Measurements from ENCODE around the gene BTBD16. TPM values are rescaled to one million over a fixed set of nuclear protein-coding genes. Genes with fewer than 3 reads are reported as not detected.

Gene BTBD16
- total and polyA plus RNA-seq, 2 of the 13 experiments (the other 11 are each of a cell fraction or from before 2014, with no cell fraction given), result 5.0 to 11.9 TPM

DNA sequence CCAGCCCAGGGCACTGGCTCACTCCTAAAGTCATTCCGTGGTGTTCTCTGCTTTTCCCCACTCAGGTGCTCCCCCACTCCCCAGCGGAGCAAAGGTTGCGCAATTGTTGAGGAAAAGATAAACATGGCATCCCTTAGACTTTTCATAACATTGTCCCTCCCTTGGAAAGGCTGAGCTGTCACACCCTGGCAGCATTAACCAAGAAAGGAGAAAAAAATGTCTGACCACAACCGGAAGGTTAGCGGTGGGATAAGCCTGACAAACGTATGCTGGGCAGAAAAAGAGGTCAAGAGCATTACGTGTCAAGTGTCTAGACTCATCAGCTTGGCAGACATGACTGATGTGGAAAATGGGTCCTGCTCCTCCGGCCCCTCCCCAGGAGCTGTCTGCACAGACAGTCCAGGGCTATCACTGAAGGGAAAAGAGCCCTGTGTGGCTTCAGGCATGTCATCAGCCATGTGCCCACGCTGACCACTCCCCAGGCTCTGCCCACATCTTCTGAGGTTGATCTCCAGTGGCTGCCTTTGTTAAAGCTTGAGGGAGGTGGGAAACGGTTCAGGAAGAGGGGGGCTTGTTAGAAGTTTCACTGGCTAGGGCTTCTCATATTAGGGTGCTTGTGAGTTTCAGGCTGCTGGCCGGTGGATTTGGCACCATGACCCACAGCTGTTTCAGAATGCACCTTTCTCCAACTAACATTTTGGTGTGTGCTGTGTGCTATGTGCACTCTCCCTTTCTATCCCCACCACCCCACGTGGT is 30.1 kb downstream of the BTBD16 start (continued):
- TF ChIP-seq, protein P1, sequence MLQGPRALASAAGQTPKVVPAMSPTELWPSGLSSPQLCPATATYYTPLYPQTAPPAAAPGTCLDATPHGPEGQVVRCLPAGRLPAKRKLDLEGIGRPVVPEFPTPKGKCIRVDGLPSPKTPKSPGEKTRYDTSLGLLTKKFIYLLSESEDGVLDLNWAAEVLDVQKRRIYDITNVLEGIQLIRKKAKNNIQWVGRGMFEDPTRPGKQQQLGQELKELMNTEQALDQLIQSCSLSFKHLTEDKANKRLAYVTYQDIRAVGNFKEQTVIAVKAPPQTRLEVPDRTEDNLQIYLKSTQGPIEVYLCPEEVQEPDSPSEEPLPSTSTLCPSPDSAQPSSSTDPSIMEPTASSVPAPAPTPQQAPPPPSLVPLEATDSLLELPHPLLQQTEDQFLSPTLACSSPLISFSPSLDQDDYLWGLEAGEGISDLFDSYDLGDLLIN (CRISPR knock-in tag; IDR thresholded peaks at IDR 0.05; ENCODE audit: borderline replicate concordance), result no peak
- TF ChIP-seq TEAD3 (CRISPR knock-in tag; optimal IDR thresholded peaks at IDR 0.05; ENCODE audit: borderline replicate concordance), result no peak
- no peak for TF ChIP-seq ZNF776 (CRISPR knock-in tag; IDR thresholded peaks at IDR 0.05)
- TF ChIP-seq YEATS2 (CRISPR knock-in tag; IDR thresholded peaks at IDR 0.05; ENCODE audit: borderline replicate concordance), result no peak
- TF ChIP-seq ZNF563 (CRISPR knock-in tag; IDR thresholded peaks at IDR 0.05), result no peak
- no peak for TF ChIP-seq ZNF850 (CRISPR knock-in tag; conservative IDR thresholded peaks at IDR 0.05)
- TF ChIP-seq ZNF335 (CRISPR knock-in tag; IDR thresholded peaks at IDR 0.05), result no peak
- no peak for TF ChIP-seq CHD2 (IDR thresholded peaks at IDR 0.05; ENCODE audit: low read depth, low read length)
- TF ChIP-seq RNF2 (conservative IDR thresholded peaks at IDR 0.05; ENCODE audit: low read depth), result no peak
- no peak for TF ChIP-seq TCF12 (IDR thresholded peaks at IDR 0.05)
- no peak for TF ChIP-seq TCF12 (CRISPR knock-in tag; IDR thresholded peaks at IDR 0.05)
- TF ChIP-seq KDM5B (CRISPR knock-in tag; IDR thresholded peaks at IDR 0.05; ENCODE audit: borderline replicate concordance), result 0 out of 2 replicates have a peak, but pooled peaks have one; percentile 48
- TF ChIP-seq ELF1 (CRISPR knock-in tag; IDR thresholded peaks at IDR 0.05), result 0 out of 2 replicates have a peak, but pooled peaks have one; percentile 13
- no peak for TF ChIP-seq ZNF225 (CRISPR knock-in tag; IDR thresholded peaks at IDR 0.05)
- TF ChIP-seq, protein P2, sequence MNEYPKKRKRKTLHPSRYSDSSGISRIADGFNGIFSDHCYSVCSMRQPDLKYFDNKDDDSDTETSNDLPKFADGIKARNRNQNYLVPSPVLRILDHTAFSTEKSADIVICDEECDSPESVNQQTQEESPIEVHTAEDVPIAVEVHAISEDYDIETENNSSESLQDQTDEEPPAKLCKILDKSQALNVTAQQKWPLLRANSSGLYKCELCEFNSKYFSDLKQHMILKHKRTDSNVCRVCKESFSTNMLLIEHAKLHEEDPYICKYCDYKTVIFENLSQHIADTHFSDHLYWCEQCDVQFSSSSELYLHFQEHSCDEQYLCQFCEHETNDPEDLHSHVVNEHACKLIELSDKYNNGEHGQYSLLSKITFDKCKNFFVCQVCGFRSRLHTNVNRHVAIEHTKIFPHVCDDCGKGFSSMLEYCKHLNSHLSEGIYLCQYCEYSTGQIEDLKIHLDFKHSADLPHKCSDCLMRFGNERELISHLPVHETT (CRISPR knock-in tag; conservative IDR thresholded peaks at IDR 0.05), result no peak
- 0 out of 2 replicates have a peak, but pooled peaks have one; percentile 35 for TF ChIP-seq RXRB (CRISPR knock-in tag; IDR thresholded peaks at IDR 0.05; ENCODE audit: borderline replicate concordance)
- peak; percentile 31; the same call in 1 of the 2 replicates for TF ChIP-seq HDAC2 (CRISPR knock-in tag; IDR thresholded peaks at IDR 0.05)
- TF ChIP-seq SAFB2 (CRISPR knock-in tag; IDR thresholded peaks at IDR 0.05; ENCODE audit: borderline replicate concordance, low read depth), result no peak
- TF ChIP-seq ZNF326 (CRISPR knock-in tag; IDR thresholded peaks at IDR 0.05; ENCODE audit: borderline replicate concordance), result no peak
- TF ChIP-seq, protein P3, sequence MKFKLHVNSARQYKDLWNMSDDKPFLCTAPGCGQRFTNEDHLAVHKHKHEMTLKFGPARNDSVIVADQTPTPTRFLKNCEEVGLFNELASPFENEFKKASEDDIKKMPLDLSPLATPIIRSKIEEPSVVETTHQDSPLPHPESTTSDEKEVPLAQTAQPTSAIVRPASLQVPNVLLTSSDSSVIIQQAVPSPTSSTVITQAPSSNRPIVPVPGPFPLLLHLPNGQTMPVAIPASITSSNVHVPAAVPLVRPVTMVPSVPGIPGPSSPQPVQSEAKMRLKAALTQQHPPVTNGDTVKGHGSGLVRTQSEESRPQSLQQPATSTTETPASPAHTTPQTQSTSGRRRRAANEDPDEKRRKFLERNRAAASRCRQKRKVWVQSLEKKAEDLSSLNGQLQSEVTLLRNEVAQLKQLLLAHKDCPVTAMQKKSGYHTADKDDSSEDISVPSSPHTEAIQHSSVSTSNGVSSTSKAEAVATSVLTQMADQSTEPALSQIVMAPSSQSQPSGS (CRISPR knock-in tag; IDR thresholded peaks at IDR 0.05), result no peak
- TF ChIP-seq, protein P4, sequence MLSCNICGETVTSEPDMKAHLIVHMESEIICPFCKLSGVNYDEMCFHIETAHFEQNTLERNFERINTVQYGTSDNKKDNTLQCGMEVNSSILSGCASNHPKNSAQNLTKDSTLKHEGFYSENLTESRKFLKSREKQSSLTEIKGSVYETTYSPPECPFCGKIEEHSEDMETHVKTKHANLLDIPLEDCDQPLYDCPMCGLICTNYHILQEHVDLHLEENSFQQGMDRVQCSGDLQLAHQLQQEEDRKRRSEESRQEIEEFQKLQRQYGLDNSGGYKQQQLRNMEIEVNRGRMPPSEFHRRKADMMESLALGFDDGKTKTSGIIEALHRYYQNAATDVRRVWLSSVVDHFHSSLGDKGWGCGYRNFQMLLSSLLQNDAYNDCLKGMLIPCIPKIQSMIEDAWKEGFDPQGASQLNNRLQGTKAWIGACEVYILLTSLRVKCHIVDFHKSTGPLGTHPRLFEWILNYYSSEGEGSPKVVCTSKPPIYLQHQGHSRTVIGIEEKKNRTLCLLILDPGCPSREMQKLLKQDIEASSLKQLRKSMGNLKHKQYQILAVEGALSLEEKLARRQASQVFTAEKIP (CRISPR knock-in tag; IDR thresholded peaks at IDR 0.05; ENCODE audit: borderline replicate concordance), result no peak
- no peak for TF ChIP-seq MYC (CRISPR knock-in tag; IDR thresholded peaks at IDR 0.05; ENCODE audit: borderline replicate concordance)
- TF ChIP-seq, protein P5, sequence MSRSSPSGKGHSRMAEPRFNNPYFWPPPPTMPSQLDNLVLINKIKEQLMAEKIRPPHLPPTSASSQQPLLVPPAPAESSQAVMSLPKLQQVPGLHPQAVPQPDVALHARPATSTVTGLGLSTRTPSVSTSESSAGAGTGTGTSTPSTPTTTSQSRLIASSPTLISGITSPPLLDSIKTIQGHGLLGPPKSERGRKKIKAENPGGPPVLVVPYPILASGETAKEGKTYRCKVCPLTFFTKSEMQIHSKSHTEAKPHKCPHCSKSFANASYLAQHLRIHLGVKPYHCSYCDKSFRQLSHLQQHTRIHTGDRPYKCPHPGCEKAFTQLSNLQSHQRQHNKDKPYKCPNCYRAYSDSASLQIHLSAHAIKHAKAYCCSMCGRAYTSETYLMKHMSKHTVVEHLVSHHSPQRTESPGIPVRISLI (CRISPR knock-in tag; IDR thresholded peaks at IDR 0.05; ENCODE audit: borderline replicate concordance), result no peak

All from HepG2 (cell line).